ENCODE results near the gene SLC16A3.

SLC16A3 gene

GRCh38 chr17:82216301-82217119 lies 12.3 kb upstream of the SLC16A3 start:
- Mint-ChIP-seq H3K4me1 (peaks cover 19% of the 10 kb centered on the region), H3K36me3 (ENCODE audit: low read depth) (no peaks in the 10 kb centered on the region), H3K27me3 (ENCODE audit: low read depth, poor library complexity) (peaks cover 3% of the 10 kb centered on the region), H3K27ac (no peak overlapping the region), H3K4me3 (no peak overlapping the region), H3K9me3 (no peaks in the 10 kb centered on the region)
- DNase-seq, result no peak
- TF ChIP-seq, protein P1, sequence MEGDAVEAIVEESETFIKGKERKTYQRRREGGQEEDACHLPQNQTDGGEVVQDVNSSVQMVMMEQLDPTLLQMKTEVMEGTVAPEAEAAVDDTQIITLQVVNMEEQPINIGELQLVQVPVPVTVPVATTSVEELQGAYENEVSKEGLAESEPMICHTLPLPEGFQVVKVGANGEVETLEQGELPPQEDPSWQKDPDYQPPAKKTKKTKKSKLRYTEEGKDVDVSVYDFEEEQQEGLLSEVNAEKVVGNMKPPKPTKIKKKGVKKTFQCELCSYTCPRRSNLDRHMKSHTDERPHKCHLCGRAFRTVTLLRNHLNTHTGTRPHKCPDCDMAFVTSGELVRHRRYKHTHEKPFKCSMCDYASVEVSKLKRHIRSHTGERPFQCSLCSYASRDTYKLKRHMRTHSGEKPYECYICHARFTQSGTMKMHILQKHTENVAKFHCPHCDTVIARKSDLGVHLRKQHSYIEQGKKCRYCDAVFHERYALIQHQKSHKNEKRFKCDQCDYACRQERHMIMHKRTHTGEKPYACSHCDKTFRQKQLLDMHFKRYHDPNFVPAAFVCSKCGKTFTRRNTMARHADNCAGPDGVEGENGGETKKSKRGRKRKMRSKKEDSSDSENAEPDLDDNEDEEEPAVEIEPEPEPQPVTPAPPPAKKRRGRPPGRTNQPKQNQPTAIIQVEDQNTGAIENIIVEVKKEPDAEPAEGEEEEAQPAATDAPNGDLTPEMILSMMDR (IDR thresholded peaks at IDR 0.05), result no peak

- Mint-ChIP-seq H3K27me3 (ENCODE audit: low read depth, poor library complexity) (peaks cover 3% of the 10 kb centered on the region), H3K27ac (no peak overlapping the region), H3K9me3 (no peaks in the 10 kb centered on the region)
Measured at GRCh38 chr17:82217120-82217529, 11.7 kb upstream of the SLC16A3 start.

DNA sequence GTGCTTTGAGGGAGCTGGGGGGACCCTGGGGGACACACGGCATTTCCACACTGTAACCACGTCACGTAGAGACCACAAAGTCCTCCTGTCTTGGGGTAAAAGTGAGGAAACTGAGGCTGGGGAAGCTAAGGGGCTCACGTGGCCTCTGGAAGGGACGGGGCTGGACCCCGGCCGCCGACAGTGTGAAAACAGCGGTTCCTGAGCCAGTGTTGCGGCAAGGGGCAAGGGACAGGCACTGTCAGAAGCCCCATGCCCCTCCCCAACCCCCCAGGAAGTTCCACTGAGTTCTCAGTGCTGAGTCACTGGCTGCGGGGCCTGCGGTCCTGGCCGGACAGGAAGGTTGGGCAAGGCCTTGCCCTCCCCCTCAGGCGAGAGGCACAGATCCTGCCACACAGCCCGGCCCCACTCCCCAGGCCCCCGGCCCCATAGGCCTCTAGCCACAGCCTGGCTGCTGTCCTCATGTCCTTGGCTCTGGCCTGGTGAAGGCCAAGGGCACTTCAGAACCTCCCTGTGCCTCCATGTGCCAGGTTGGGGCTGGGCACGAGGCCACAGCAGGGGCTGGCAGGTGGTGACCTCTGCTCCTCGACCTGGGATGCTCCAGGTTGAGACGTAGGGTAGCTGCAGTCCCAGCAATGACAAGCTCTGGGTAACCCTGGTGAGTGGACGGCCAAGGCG lies 11.2 kb upstream of the SLC16A3 start:
- Mint-ChIP-seq H3K9me3 (no peaks in the 10 kb centered on the region), H3K36me3 (ENCODE audit: low read depth) (no peaks in the 10 kb centered on the region), H3K4me1 (peaks cover 16% of the 10 kb centered on the region), H3K27ac (no peak overlapping the region), H3K27me3 (ENCODE audit: low read depth, poor library complexity) (peaks cover 7% of the 10 kb centered on the region), H3K4me3 (no peak overlapping the region)
- TF ChIP-seq, protein P1 (IDR thresholded peaks at IDR 0.05), result no peak
- no peak for DNase-seq

More at GRCh38 chr17:82217120-82217529, 11.7 kb upstream of the SLC16A3 start:
- TF ChIP-seq, protein P1 (IDR thresholded peaks at IDR 0.05), result no peak
- Mint-ChIP-seq H3K4me1 (peaks cover 16% of the 10 kb centered on the region), H3K4me3 (no peak overlapping the region), H3K36me3 (ENCODE audit: low read depth) (no peaks in the 10 kb centered on the region)
- no peak for DNase-seq

- peaks cover 10% of the 10 kb centered on the region for H3K27me3 Mint-ChIP-seq (ENCODE audit: low read depth, poor library complexity)
- H3K9me3 Mint-ChIP-seq, result no peaks in the 10 kb centered on the region
- no peaks in the 10 kb centered on the region for H3K36me3 Mint-ChIP-seq (ENCODE audit: low read depth)
- TF ChIP-seq, protein P1 (IDR thresholded peaks at IDR 0.05), result no peak
- no peak overlapping the region for H3K4me3 Mint-ChIP-seq
- H3K27ac Mint-ChIP-seq, result no peak overlapping the region
- DNase-seq, result no peak
- peaks cover 14% of the 10 kb centered on the region for H3K4me1 Mint-ChIP-seq
Measured at GRCh38 chr17:82218349-82219075, 10.3 kb upstream of the SLC16A3 start.

GRCh38 chr17:82219083-82219482 lies 9.8 kb upstream of the SLC16A3 start:
- Mint-ChIP-seq H3K27me3 (ENCODE audit: low read depth, poor library complexity) (peaks cover 10% of the 10 kb centered on the region), H3K27ac (no peak overlapping the region), H3K4me1 (peaks cover 12% of the 10 kb centered on the region), H3K4me3 (no peak overlapping the region), H3K9me3 (no peaks in the 10 kb centered on the region), H3K36me3 (ENCODE audit: low read depth) (no peaks in the 10 kb centered on the region)
- no peak for DNase-seq
- TF ChIP-seq, protein P1 (IDR thresholded peaks at IDR 0.05), result no peak
